Melanocyte of skin (primary cell): ENCODE data around the gene RBM4B. TPM values are rescaled to one million over a fixed set of nuclear protein-coding genes. Genes with fewer than 3 reads are reported as not detected.

ENCODE experiments used
- small RNA-seq, 2 donors: library from RNA; depleted of rRNA; stranded (forward); fragments of <200 nt; gene quantifications; one replicate each; pipeline ENCODE3, GENCODE V24; 2012
- total RNA-seq, 2 donors: library from RNA; depleted of rRNA; stranded (reverse); fragments of >200 nt; gene quantifications; 2 replicates each; pipeline ENCODE4 v1.2.3, GENCODE V29; 2012

Gene RBM4B, protein sequence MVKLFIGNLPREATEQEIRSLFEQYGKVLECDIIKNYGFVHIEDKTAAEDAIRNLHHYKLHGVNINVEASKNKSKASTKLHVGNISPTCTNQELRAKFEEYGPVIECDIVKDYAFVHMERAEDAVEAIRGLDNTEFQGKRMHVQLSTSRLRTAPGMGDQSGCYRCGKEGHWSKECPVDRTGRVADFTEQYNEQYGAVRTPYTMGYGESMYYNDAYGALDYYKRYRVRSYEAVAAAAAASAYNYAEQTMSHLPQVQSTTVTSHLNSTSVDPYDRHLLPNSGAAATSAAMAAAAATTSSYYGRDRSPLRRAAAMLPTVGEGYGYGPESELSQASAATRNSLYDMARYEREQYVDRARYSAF
- total RNA-seq = 10 to 100 TPM; 17.2 to 23.3 TPM

DNA sequence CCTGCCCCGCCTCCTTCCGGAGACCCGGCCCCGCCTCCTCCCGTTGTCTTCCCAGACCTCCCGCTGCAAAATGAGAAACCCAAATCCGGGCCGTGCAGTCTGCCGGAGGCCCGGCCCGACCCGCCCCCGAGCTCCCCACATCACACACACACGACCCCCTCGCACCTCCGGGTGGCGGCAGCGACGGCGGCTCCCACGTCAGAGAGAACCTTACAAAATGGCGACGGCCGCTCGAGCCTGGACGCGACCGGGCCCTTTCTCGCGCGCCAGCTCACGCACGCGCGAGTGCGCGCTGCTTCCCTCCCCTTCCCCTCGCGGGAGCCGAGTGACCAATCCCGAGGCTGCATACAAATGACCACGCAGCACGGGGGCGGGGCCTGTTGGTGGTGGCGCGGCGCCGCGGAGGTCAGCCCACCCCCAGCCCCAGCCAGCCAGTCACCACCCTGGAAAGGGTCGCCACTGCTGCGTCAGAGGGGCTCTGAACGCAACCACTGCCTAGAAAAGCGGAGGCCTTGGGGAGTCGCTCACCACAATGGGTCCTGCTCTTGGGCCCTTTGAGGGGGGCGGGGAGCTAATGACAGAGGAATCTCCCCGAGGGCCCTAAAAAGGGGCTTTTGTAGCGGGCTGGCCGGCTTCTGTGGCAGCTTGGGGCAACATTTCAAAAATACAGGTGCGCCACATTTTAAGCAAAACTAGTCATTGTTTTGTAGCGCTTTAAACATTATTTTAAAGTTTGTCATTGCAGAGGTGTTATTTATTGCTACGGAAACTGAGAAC is at the start of gene RBM4B:
Gene RBM4B (minus strand): TSS at position 289 of the 777 bp plus-strand sequence. CDS start 808 bp downstream, outside the sequence.

DNA sequence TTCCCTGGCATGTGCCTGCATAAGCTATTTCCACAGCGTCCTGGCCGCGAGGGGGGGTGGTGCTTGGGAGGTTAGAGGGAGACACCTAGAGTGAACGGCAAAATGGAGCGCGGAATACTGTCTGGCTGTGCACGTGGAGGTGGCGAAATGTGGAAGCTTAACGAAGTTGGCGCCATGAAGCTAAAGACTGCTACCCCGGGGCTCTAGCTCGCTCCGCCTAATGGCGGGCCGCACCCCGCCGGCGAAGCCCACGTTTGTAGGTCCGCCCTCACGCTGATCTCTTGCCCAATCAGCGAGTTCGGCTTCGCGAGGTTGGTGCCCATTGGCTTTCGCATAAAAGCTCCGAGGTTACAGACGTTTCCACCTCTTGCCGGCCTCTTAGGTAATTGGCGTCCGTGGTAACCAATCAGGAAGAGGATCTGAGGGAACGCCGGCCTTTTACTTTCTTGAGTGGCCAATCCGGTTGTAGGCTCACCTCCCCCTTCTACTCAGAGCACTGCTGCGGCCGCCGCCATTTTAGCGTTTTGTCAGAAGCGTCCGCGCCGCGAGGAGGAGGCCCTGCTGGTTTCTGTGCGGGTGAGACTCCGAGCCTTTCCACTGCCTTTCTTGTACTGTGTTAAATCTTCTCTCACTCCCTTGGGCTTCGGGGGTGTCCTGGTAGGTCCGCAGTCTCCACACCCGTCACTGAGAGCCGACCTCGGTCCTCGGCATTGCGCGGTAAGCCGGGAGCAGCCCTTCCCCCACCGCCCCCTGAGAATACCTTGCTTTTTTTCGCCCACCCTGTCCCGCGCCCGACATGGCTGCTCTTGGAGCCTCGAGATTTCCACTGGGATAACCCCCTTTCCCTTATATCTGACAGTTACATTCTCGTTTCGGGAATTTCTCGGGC is 39.3 kb downstream of the RBM4B start, which contains the start of gene RBM4:
Gene RBM4 (plus strand): TSS at position 527 of the 889 bp plus-strand sequence. CDS start 1,009 bp downstream, outside the sequence.

DNA sequence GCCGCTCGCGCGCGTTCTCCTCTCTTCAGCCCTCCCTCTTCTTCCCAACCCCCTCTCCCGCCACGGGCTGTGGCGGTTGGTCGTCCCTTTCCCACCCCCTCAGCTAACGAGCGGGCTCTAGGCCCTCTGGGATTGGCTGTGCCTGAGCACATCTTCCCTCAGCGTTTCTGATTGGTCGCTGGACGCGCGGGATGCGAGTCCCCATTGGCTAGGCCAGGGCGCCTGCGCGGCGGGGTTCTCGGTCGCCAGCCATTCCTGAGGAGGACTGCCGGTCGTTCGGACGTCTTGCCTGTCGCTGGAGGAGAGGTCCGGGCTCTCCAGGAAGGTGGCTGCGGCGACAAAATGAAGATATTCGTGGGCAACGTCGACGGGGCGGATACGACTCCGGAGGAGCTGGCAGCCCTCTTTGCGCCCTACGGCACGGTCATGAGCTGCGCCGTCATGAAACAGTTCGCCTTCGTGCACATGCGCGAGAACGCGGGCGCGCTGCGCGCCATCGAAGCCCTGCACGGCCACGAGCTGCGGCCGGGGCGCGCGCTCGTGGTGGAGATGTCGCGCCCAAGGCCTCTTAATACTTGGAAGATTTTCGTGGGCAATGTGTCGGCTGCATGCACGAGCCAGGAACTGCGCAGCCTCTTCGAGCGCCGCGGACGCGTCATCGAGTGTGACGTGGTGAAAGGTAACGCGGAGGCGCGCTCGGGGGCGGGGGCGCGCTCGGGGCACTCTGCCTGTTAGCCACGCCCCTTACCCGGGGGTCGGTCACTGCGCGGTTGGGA is 61.1 kb downstream of the RBM4B start, which contains the start of gene RBM14:
Gene RBM14 (plus strand): TSS at position 252 of the 776 bp plus-strand sequence. CDS start 91 bp downstream, at position 343.

Small RNA genes within 50 kb of the gene (small RNA-seq; reads per million reads assigned to genes)
- gene RN7SL12P (0 reads per million in 2 donors), gene RNU4-39P (0 reads per million in 2 donors)

Other genes with a start within 250 kb of the RBM4B start
- gene MRPL11, start 239.0 kb downstream of the RBM4B start, total RNA-seq = 10 to 100 TPM; 22.0 to 45.6 TPM
- gene PELI3, start 211.0 kb downstream of the RBM4B start, total RNA-seq = 10 to 100 TPM; 12.0 to 17.2 TPM
- 10 to 100 TPM; 73.6 to 75.0 TPM for gene DPP3, start 197.5 kb downstream of the RBM4B start, total RNA-seq
- gene BBS1, start 167.3 kb downstream of the RBM4B start, total RNA-seq = 10 to 100 TPM; 21.3 to 33.0 TPM
- 10 to 100 TPM; 10.7 to 13.8 TPM for gene ZDHHC24, start 131.8 kb downstream of the RBM4B start, total RNA-seq
- gene ACTN3, start 131.0 kb downstream of the RBM4B start, total RNA-seq = not detected
- gene CTSF, start 109.3 kb downstream of the RBM4B start, total RNA-seq = 10 to 100 TPM; 28.3 to 46.1 TPM
- under 1 TPM; 0.33 to 0.69 TPM for gene CCDC87, start 84.8 kb downstream of the RBM4B start, total RNA-seq
- gene CCS, start 84.7 kb downstream of the RBM4B start, total RNA-seq = 10 to 100 TPM; 25.5 to 40.0 TPM
- gene RBM14, start 61.3 kb downstream of the RBM4B start, total RNA-seq = 10 to 100 TPM; 25.5 to 41.3 TPM
- gene RBM4, start 39.2 kb downstream of the RBM4B start, total RNA-seq = 100 to 1,000 TPM in 1 of 2 donors, 10 to 100 TPM in 1; 70.9 to 120 TPM
- 1 to 10 TPM; 6.5 to 9.0 TPM for gene SPTBN2, start 51.3 kb upstream of the RBM4B start, total RNA-seq
- gene RCE1, start 165.6 kb upstream of the RBM4B start, total RNA-seq = 10 to 100 TPM; 12.7 to 18.3 TPM
- 10 to 100 TPM; 17.2 to 19.3 TPM for gene LRFN4, start 179.2 kb upstream of the RBM4B start, total RNA-seq